Transverse colon (tissue), 4 donors: ENCODE measurements around the gene MSMO1. TPM values are rescaled to one million over a fixed set of nuclear protein-coding genes. Genes with fewer than 3 reads are reported as not detected.
A peak's percentile ranks its signal among the peaks of the same experiment; 100 is the strongest.

Source experiments
- DNase-seq: peaks from one replicate; pipeline ENCODE4 v3.0.0-alpha.2; 2019
- H3K27ac ChIP-seq, 4 donors: fragments of 200-600 bp; sonication (generic); 2 replicates each; pipeline ENCODE4 v1.5.1; 2016 to 2018; ENCODE audit warnings: inconsistent platforms in 4 of 4
- H3K27me3 ChIP-seq: fragments of 200-600 bp; sonication (generic); 2 replicates; pipeline ENCODE4 v1.5.1; 2017; ENCODE audit warnings: inconsistent platforms
- H3K36me3 ChIP-seq, 4 donors: fragments of 200-600 bp; sonication (generic); 2 replicates each; pipeline ENCODE4 v1.5.1; 2017 to 2019; ENCODE audit warnings: inconsistent platforms in 4 of 4
- H3K4me1 ChIP-seq, 4 donors: fragments of 200-600 bp; sonication (generic); 2 replicates each; pipeline ENCODE4 v1.5.1; 2017 to 2020; ENCODE audit warnings: inconsistent platforms in 4 of 4
- H3K4me3 ChIP-seq, 4 donors: fragments of 200-600 bp; sonication (generic); 1 replicate in 1 of 4; 2 replicates in 3 of 4; pipeline versions ENCODE4 v1.5.1 to v1.6.1; 2017 to 2019; ENCODE audit warnings: inconsistent platforms in 4 of 4
- H3K9me3 ChIP-seq, 2 donors: fragments of 200-600 bp; sonication (generic); 2 replicates each; pipeline ENCODE4 v1.5.1; 2017 to 2019; ENCODE audit warnings: inconsistent platforms in 2 of 2
- EP300 ChIP-seq: sonication (generic); formaldehyde crosslinking; IDR thresholded peaks from one replicate; pipeline ENCODE4 v1.6.1; 2017; ENCODE audit warnings: antibody characterized with exemption, low read depth
- POLR2A ChIP-seq: fragments of 450-650 bp; IDR thresholded peaks from one replicate; pipeline ENCODE4 v1.6.1; 2016; ENCODE audit warnings: antibody characterized with exemption, mild to moderate bottlenecking, moderate library complexity
- POLR2AphosphoS5 ChIP-seq, 3 donors: sonication (generic); formaldehyde crosslinking; IDR thresholded peaks; one replicate each; pipeline ENCODE4 v1.6.1; 2016; ENCODE audit warnings: antibody characterized with exemption in 3 of 3
- WGBS, 2 donors: methylation state at CpG; one replicate each; pipeline ENCODE4 v1.1.5; 2018; ENCODE audit warnings: low coverage in 1 of 2; 5-methylcytosine and 5-hydroxymethylcytosine counted together
- in situ Hi-C, 4 donors: fragments of 200-750 bp; cut with MboI; loops; one replicate each; pipeline versions ENCODE4 v1.15.0 to v1.15.1; 2017; ENCODE audit warnings: low sequenced_read_pairs in 3 of 4, low pct_ligation_motif_present in 1 of 4, low pct_unique_long_range_greater_than_20kb in 1 of 4
- intact Hi-C: fragments of 100-400 bp; cut with DNase I; formaldehyde crosslinking; loops from one replicate; pipeline ENCODE4 v1.15.1; 2023; ENCODE audit warnings: low total_unique reads
- total RNA-seq, 4 donors: library from RNA; depleted of rRNA; stranded (reverse); fragments of >200 nt; gene quantifications; one replicate each; pipeline ENCODE4 v1.1.0, GENCODE V29; 2016
- TF ChIP-seq, protein P1 (sequence below), 5 experiments: fragments of 200-600 bp in 3 of 5; fragments of 450-650 bp in 2 of 5; sonication (generic) in 3 of 5; IDR thresholded peaks; 1 replicate in 2 of 5; 2 replicates in 3 of 5; pipeline ENCODE4 v1.5.1; 2016 to 2017; ENCODE audit warnings: antibody characterized with exemption in 5 of 5, inconsistent platforms in 3 of 5, mild to moderate bottlenecking in 2 of 5, moderate library complexity in 1 of 5

The MSMO1 gene
- total RNA-seq, 4 donors from 2014 or later: 30.3 to 58.0 (median 36.5) TPM

DNA sequence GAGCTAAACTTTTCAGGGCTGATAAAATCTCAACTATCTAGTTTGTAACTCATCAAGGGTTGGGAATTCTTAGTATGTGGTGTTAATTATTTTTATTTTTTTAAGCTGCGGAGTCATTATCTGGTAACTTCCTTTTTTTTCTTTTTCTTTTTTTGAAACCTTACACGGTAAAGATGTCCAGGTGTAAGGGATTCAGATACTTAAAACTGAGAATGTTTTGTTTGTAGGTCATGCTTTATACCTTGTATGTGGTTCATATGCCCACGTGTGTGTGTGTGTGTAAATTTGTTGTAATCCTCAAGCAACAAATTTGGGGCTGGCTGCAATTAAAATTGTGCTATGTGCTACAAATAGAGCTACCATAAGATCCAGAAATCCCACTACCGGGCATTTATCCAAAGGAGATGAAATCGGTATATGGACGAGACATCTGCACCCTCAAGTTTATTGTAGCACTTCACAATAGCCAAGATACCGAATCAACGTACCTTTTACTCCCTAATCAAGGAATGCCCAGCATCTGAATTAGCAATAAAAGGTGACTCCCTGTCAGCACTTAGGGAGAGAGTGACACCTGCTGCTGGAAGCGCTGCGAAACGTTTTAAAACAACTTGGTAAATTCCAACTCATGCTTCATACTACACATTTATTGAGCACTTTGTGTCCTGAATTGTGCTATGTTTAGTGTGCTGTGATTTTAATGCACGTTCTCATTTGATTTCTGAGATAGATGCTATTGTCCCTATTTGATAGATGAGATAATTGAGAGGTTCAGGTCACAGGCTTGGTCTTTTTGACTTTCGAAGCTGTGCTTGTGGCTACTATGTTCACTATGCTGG is 16.1 kb downstream of the MSMO1 start:
- no peak for DNase-seq
- H3K27ac ChIP-seq: no peak overlapping the region
- TF ChIP-seq EP300: no peak
- no peak for TF ChIP-seq POLR2A
- TF ChIP-seq, protein P1, sequence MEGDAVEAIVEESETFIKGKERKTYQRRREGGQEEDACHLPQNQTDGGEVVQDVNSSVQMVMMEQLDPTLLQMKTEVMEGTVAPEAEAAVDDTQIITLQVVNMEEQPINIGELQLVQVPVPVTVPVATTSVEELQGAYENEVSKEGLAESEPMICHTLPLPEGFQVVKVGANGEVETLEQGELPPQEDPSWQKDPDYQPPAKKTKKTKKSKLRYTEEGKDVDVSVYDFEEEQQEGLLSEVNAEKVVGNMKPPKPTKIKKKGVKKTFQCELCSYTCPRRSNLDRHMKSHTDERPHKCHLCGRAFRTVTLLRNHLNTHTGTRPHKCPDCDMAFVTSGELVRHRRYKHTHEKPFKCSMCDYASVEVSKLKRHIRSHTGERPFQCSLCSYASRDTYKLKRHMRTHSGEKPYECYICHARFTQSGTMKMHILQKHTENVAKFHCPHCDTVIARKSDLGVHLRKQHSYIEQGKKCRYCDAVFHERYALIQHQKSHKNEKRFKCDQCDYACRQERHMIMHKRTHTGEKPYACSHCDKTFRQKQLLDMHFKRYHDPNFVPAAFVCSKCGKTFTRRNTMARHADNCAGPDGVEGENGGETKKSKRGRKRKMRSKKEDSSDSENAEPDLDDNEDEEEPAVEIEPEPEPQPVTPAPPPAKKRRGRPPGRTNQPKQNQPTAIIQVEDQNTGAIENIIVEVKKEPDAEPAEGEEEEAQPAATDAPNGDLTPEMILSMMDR (IDR thresholded peaks at IDR 0.05): peak in 3 of 5 experiments; percentile 14 to 21 (median 16)
- no peak for TF ChIP-seq POLR2AphosphoS5 (IDR thresholded peaks at IDR 0.05)
- in situ Hi-C loops (loop anchor here in 1 of 4 donors (25.0 kb wide), 2 partner anchors 131 to 206 kb away; partner anchors contain the start of gene KLHL2), intact Hi-C loops (no loop called here)
- H3K27me3 ChIP-seq: no peaks in the 10 kb centered on the region
- no peaks in the 10 kb centered on the region for H3K9me3 ChIP-seq
- no peak overlapping the region for H3K4me3 ChIP-seq
- no peaks in the 10 kb centered on the region for H3K4me1 ChIP-seq
- peaks cover 0 to 29% (median 14%) of the 10 kb centered on the region in 4 donors for H3K36me3 ChIP-seq
- WGBS, 2 donors: 55 to 61% methylated on average over 7 to 13 of the region's 13 CpGs

DNA sequence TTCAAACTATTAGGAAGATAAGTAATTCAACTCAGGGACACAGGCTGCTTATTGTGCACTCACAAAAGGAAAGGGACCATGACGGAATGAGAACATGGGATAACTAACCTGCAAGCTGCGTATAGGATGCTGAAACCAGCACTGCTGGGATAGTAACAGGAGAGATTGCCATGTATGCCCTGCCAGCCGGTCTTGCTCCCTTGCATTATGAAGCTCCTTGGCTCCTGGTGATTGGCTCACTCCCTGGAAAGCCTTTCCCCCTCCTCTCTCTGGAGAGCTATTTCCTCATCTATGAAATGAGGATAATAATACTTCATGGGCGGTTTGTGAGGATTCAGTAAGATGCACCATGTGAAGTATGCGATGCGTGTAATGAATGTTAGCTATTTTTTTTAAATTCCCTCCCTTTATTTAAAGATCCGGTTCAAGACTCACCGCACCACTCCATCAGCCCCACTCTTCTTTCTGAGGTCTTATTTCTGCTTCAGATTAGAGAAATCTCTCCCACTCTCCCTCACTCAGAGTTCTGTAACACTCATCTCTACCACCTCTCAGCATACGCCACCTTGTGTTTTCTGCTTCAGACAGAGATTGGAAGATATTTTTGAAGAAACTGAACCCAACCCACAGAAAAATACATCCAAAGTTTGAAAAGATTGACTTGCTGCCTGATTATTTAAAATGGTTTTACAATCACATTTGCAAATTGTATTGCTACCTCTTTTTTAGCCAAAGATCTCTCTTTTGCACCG is 18.4 kb downstream of the MSMO1 start:
- H3K4me3 ChIP-seq: no peak overlapping the region
- H3K4me1 ChIP-seq: no peaks in the 10 kb centered on the region
- peaks cover 0 to 16% (median 6%) of the 10 kb centered on the region in 4 donors for H3K36me3 ChIP-seq
- intact Hi-C loops: no loop called here
- H3K27ac ChIP-seq: no peak overlapping the region
- H3K27me3 ChIP-seq: no peaks in the 10 kb centered on the region
- 88 to 92% methylated on average over 7 to 10 of the region's 10 CpGs for WGBS, 2 donors
- no peaks in the 10 kb centered on the region for H3K9me3 ChIP-seq
- in situ Hi-C loops: loop anchor here in 1 of 4 donors (25.0 kb wide), 2 partner anchors 134 to 209 kb away; partner anchors contain the start of gene KLHL2
- no peak for DNase-seq
- TF ChIP-seq POLR2A (no peak), POLR2AphosphoS5 (IDR thresholded peaks at IDR 0.05) (no peak), EP300 (no peak)
- TF ChIP-seq, protein P1 (IDR thresholded peaks at IDR 0.05): no peak

DNA sequence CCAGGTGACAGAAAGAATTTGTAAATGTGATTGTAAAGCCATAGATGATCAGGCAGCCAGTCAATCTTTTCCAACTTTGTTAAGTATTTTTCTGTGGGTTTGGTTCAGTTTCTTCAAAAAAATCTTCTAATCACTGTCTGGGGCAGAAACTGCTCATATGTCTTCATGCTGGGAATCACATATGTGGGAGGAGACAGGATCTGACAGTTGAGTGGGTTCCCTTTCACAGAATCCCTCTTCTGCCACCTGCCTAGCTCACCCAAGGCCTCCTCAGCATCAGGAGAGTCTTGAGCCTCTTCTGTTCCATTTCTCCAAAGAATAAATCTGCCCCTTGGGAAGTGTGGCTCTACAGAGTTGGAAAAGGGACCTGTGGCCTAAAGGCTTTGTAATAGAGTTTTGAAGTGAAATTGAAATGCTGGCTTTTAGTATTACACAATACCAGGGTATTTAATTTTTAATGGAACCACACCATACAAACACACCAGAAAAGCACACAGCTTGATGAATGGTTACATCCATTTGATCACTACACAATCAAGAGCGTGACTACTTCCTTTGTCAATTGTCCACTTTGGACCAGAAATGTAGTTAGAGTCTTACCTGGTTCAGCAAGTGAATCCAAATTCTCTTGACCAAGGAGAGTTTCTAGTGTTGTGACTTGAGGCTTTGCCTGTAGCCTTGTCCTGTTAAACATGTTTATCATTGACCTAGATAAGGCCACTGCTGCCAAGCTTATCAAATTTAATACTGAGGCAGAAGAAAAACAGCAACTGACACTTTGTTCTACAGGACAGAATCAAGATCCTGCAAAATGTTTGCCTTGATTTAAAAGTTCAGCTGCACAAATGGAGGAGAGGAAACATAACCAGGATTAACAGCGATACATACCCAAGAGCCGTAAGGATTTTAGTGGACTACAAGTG is 20.4 kb downstream of the MSMO1 start:
- 92 to 95% methylated on average over 2 to 3 of the region's 3 CpGs for WGBS, 2 donors
- H3K27me3 ChIP-seq: no peaks in the 10 kb centered on the region
- TF ChIP-seq, protein P1 (IDR thresholded peaks at IDR 0.05): no peak
- no peak for TF ChIP-seq POLR2A
- no peak for TF ChIP-seq EP300
- TF ChIP-seq POLR2AphosphoS5 (IDR thresholded peaks at IDR 0.05): no peak
- intact Hi-C loops (no loop called here), in situ Hi-C loops (loop anchor here in 1 of 4 donors (25.0 kb wide), 2 partner anchors 136 to 211 kb away; partner anchors contain the start of gene KLHL2)
- no peaks in the 10 kb centered on the region for H3K36me3 ChIP-seq
- H3K4me1 ChIP-seq: no peaks in the 10 kb centered on the region
- H3K9me3 ChIP-seq: no peaks in the 10 kb centered on the region
- no peak for DNase-seq
- no peak overlapping the region for H3K4me3 ChIP-seq
- H3K27ac ChIP-seq: no peak overlapping the region
